PC-3 (cell line): ENCODE results near the gene EMILIN1. TPM values are rescaled to one million over a fixed set of nuclear protein-coding genes. Genes with fewer than 3 reads are reported as not detected.

Source experiments
- ATAC-seq: fragments of 200-7000 bp; cut with Tn5 transposase; 2 replicates; pipeline ENCODE4 v1.9.1; 2020; ENCODE audit warnings: mild to moderate bottlenecking, moderate library complexity
- BruUV-seq: library from RNA; stranded (reverse); fragments of 400-500 nt; replicated peaks from 2 replicates; lab custom pipeline; 2021; lab: Mats Ljungman, UMichigan
- CTCF ChIA-PET: fragments of 300-600 bp; sonication (Branson Sonifier 250); formaldehyde crosslinking; loops from one replicate; lab custom pipeline; 2022; ENCODE audit warnings: antibody characterized with exemption; lab: Charles Lee
- POLR2A ChIA-PET: fragments of 300-600 bp; sonication (Branson Sonifier 250); formaldehyde crosslinking; loops from one replicate; lab custom pipeline; 2022; ENCODE audit warnings: antibody characterized with exemption; ENCODE audit not compliant: unreplicated experiment; lab: Charles Lee
- DNase-seq: peaks from one replicate; pipeline ENCODE4 v3.0.0-alpha.2; 2015
- H2AFZ ChIP-seq: fragments of 300-600 bp; sonication (generic); 2 replicates; pipeline ENCODE4 v1.6.0; 2016; ENCODE audit warnings: antibody characterized with exemption, low read length
- H3F3A ChIP-seq: fragments of 300-600 bp; sonication (generic); one replicate; pipeline ENCODE4 v1.6.0; 2017; ENCODE audit warnings: antibody characterized with exemption, low read length, control low read depth, mild to moderate bottlenecking; ENCODE audit not compliant: unreplicated experiment
- H3K27ac ChIP-seq: fragments of 300-600 bp; sonication (generic); 2 replicates; pipeline ENCODE4 v1.5.1; 2016; ENCODE audit warnings: mild to moderate bottlenecking, low read length
- H3K27me3 ChIP-seq: fragments of 300-600 bp; sonication (generic); 2 replicates; pipeline ENCODE4 v1.6.1; 2016; ENCODE audit warnings: low read length, mixed read lengths
- H3K36me3 ChIP-seq: fragments of 300-600 bp; sonication (generic); 2 replicates; pipeline ENCODE4 v1.6.1; 2016; ENCODE audit warnings: low read depth, mixed run types, low read length, mixed read lengths
- H3K4me1 ChIP-seq: fragments of 300-600 bp; sonication (generic); 2 replicates; pipeline ENCODE4 v1.5.1; 2016; ENCODE audit warnings: low read length; ENCODE audit not compliant: insufficient read depth
- H3K4me2 ChIP-seq: fragments of 300-600 bp; sonication (generic); 2 replicates; pipeline ENCODE4 v1.6.0; 2016; ENCODE audit warnings: low read length
- H3K4me3 ChIP-seq: fragments of 300-600 bp; sonication (generic); 2 replicates; pipeline ENCODE4 v1.5.1; 2016; ENCODE audit warnings: mild to moderate bottlenecking, low read length, mixed read lengths
- H3K79me2 ChIP-seq: fragments of 300-600 bp; sonication (generic); 2 replicates; pipeline ENCODE4 v1.6.1; 2017; ENCODE audit warnings: low read length, mixed read lengths
- H3K9ac ChIP-seq: fragments of 300-600 bp; sonication (generic); 2 replicates; pipeline ENCODE4 v1.6.0; 2016; ENCODE audit warnings: mild to moderate bottlenecking, low read length
- H3K9me2 ChIP-seq: fragments of 300-600 bp; sonication (generic); replicated peaks from 2 replicates; pipeline ENCODE4 v1.6.1; 2016; ENCODE audit warnings: mixed run types, low read length, mixed read lengths
- H3K9me3 ChIP-seq: fragments of 300-600 bp; sonication (generic); 2 replicates; pipeline ENCODE4 v1.6.1; 2016; ENCODE audit warnings: low read length, mixed read lengths
- H4K20me1 ChIP-seq: fragments of 300-600 bp; sonication (generic); 2 replicates; pipeline ENCODE4 v1.6.1; 2016; ENCODE audit warnings: low read length, mixed read lengths
- EZH2 ChIP-seq: fragments of 300-600 bp; sonication (generic); IDR thresholded peaks from one replicate; pipeline ENCODE4 v1.6.1; 2017; ENCODE audit warnings: antibody characterized with exemption, mild to moderate bottlenecking, low read length; ENCODE audit not compliant: unreplicated experiment
- EZH2phosphoT487 ChIP-seq: fragments of 300-600 bp; sonication (generic); IDR thresholded peaks from 2 replicates; pipeline ENCODE4 v1.6.1; 2018; ENCODE audit warnings: mild to moderate bottlenecking, antibody characterized with exemption, low read length, borderline replicate concordance
- intact Hi-C: fragments of 100-400 bp; cut with micrococcal nuclease; formaldehyde crosslinking; loops from 2 replicates; pipeline ENCODE4 v1.9.0; 2023
- total RNA-seq: library from RNA; depleted of rRNA; stranded (reverse); fragments of >200 nt; gene quantifications from 2 replicates; pipeline ENCODE4 v1.2.3, GENCODE V29; 2014; rRNA removed
- TF ChIP-seq, protein P1 (sequence below): fragments of 300-600 bp; sonication (generic); conservative IDR thresholded peaks from 2 replicates; pipeline ENCODE4 v1.5.1; 2017; ENCODE audit warnings: antibody characterized with exemption, low read depth, mild to moderate bottlenecking, low read length

The EMILIN1 gene
- total RNA-seq, 1 experiment from 2014 or later, result 0.69 TPM

DNA sequence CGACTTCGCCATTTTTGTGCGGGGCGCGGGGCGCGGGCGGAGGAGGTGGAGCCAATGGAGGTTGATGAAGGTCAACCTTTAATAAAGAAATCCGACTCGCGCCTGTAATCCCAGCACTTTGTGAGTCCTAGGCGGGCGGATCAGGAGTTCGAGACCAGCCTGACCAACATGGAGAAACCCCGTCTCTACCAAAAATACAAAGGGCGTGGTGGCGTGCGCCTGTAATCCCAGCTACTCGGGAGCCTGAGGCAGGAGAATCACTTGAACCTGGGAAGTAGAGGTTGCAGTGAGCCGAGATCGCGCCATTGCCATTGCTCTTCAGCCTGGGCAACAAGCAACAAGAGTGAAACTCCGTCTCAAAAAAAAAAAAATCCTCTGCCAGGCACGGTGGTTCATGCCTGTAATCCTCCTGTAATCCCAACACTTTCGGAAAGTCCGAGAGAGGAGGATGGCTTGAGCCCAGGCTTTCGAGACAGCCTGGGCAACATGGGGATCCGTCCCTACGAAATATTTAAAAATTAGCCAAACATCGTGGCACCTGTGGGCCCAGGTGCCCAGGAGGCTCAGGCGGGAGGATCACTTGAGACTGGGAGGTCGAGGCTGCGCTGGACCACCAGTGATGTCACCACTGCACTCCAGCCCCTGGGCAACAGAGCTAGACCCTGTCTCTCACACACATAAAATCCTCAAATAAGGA, 56.5 kb downstream of the EMILIN1 start:
- peaks cover 9% of the 10 kb centered on the region; the same call in 1 of the 2 replicates for H4K20me1 ChIP-seq
- TF ChIP-seq, protein P1, sequence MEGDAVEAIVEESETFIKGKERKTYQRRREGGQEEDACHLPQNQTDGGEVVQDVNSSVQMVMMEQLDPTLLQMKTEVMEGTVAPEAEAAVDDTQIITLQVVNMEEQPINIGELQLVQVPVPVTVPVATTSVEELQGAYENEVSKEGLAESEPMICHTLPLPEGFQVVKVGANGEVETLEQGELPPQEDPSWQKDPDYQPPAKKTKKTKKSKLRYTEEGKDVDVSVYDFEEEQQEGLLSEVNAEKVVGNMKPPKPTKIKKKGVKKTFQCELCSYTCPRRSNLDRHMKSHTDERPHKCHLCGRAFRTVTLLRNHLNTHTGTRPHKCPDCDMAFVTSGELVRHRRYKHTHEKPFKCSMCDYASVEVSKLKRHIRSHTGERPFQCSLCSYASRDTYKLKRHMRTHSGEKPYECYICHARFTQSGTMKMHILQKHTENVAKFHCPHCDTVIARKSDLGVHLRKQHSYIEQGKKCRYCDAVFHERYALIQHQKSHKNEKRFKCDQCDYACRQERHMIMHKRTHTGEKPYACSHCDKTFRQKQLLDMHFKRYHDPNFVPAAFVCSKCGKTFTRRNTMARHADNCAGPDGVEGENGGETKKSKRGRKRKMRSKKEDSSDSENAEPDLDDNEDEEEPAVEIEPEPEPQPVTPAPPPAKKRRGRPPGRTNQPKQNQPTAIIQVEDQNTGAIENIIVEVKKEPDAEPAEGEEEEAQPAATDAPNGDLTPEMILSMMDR, result no peak
- no peak for TF ChIP-seq EZH2
- TF ChIP-seq EZH2phosphoT487, result no peak
- ATAC-seq, result no peak
- POLR2A ChIA-PET, result interaction anchor here (0.5 kb wide), 1 partner anchor 113 kb away, joined by 6 read pairs; no protein-coding TSS in a partner anchor
- intact Hi-C loops, result no loop called here
- no peaks in the 10 kb centered on the region for H3K9me2 ChIP-seq
- TSS peak; percentile 46 for BruUV-seq
- H3K27ac ChIP-seq, result no peak overlapping the region
- peak overlapping the region; percentile 97; the same call in 1 of the 2 replicates for H3K4me3 ChIP-seq
- H3K36me3 ChIP-seq, result peaks cover 12% of the 10 kb centered on the region
- no peaks in the 10 kb centered on the region for H3F3A ChIP-seq
- H3K27me3 ChIP-seq, result no peaks in the 10 kb centered on the region
- no peak overlapping the region for H3K9ac ChIP-seq
- peak overlapping the region; percentile 79 for H2AFZ ChIP-seq
- DNase-seq, result no peak
- no peaks in the 10 kb centered on the region for H3K9me3 ChIP-seq
- H3K4me2 ChIP-seq, result peak overlapping the region; percentile 94
- CTCF ChIA-PET, result interaction anchor here (0.5 kb wide), 1 partner anchor 145 kb away, joined by 8 read pairs; no protein-coding TSS in a partner anchor
- H3K79me2 ChIP-seq, result peaks cover 22% of the 10 kb centered on the region
- peaks cover 9% of the 10 kb centered on the region for H3K4me1 ChIP-seq

DNA sequence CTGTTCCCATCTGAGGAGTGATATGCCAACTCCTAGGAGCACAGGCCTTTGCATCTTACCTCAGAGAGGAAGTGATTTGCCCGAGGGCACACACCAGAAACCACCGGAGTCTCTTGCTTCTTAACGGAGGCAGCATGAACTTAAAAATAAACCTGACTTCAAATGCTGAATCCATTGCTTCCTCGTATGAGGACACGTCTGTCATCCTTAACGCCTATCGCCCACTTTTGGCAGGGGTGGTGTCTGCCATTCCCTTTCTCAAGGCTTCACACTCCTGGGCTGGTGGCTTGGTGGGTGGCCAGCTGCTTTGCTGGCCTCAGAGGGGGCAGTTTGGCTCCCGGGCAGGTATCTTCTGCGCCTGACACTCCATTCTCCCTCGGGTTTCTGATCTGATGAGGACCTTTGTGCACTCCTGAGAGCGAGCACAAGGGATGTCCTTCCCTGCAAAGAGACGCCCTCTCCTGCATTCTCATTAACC, 57.1 kb downstream of the EMILIN1 start:
- H3F3A ChIP-seq, result no peaks in the 10 kb centered on the region
- peaks cover 12% of the 10 kb centered on the region for H3K36me3 ChIP-seq
- H3K9me3 ChIP-seq, result no peaks in the 10 kb centered on the region
- H3K27ac ChIP-seq, result no peak overlapping the region
- DNase-seq, result no peak
- H4K20me1 ChIP-seq, result peaks cover 9% of the 10 kb centered on the region; the same call in 1 of the 2 replicates
- intact Hi-C loops, result no loop called here
- no peak overlapping the region for H3K4me3 ChIP-seq
- H3K79me2 ChIP-seq, result peaks cover 22% of the 10 kb centered on the region
- no peak overlapping the region for H3K4me2 ChIP-seq
- ATAC-seq, result no peak
- TF ChIP-seq EZH2 (no peak), EZH2phosphoT487 (no peak)
- TF ChIP-seq, protein P1, result no peak
- no peaks in the 10 kb centered on the region for H3K9me2 ChIP-seq
- H2AFZ ChIP-seq, result 0 out of 2 replicates have a peak overlapping the region, but pooled peaks have one; percentile 79
- H3K27me3 ChIP-seq, result no peaks in the 10 kb centered on the region
- peaks cover 9% of the 10 kb centered on the region for H3K4me1 ChIP-seq
- H3K9ac ChIP-seq, result no peak overlapping the region
- no TSS peak for BruUV-seq
- POLR2A ChIA-PET, result no interaction called here
- CTCF ChIA-PET, result no interaction called here

Other genes starting within 250 kb of the EMILIN1 start
- not detected in 2 replicates for gene DPYSL5, start 230.5 kb upstream of the EMILIN1 start, total RNA-seq
- gene MAPRE3, start 108.0 kb upstream of the EMILIN1 start, total RNA-seq, result 11.9 and 15.6 TPM in 2 replicates
- 43.0 and 56.1 TPM in 2 replicates for gene TMEM214, start 45.6 kb upstream of the EMILIN1 start, total RNA-seq
- gene AGBL5, start 26.9 kb upstream of the EMILIN1 start, total RNA-seq, result 14.1 and 19.2 TPM in 2 replicates
- 244 and 258 TPM in 2 replicates for gene OST4, start 7.0 kb upstream of the EMILIN1 start, total RNA-seq
- gene KHK, start 8.2 kb downstream of the EMILIN1 start, total RNA-seq, result 10.6 and 11.0 TPM in 2 replicates
- 18.7 and 22.6 TPM in 2 replicates for gene CGREF1, start 40.5 kb downstream of the EMILIN1 start, total RNA-seq
- 0.36 TPM in 1 of 2 replicates, not detected in the other for gene ABHD1, start 45.2 kb downstream of the EMILIN1 start, total RNA-seq
- gene PREB, start 56.0 kb downstream of the EMILIN1 start, total RNA-seq, result 85.6 and 103 TPM in 2 replicates
- not detected in 2 replicates for gene PRR30, start 60.8 kb downstream of the EMILIN1 start, total RNA-seq
- not detected in 2 replicates for gene TCF23, start 70.4 kb downstream of the EMILIN1 start, total RNA-seq
- 111 and 130 TPM in 2 replicates for gene ATRAID, start 133.4 kb downstream of the EMILIN1 start, total RNA-seq
- gene SLC5A6, start 133.7 kb downstream of the EMILIN1 start, total RNA-seq, result 46.0 and 48.1 TPM in 2 replicates
- gene CAD, start 138.8 kb downstream of the EMILIN1 start, total RNA-seq, result 85.9 and 121 TPM in 2 replicates
- gene SLC30A3, start 184.4 kb downstream of the EMILIN1 start, total RNA-seq, result 0.36 TPM in 1 of 2 replicates, not detected in the other
- gene DNAJC5G, start 196.8 kb downstream of the EMILIN1 start, total RNA-seq, result not detected in 2 replicates
- gene TRIM54, start 203.8 kb downstream of the EMILIN1 start, total RNA-seq, result 0.51 and 1.6 TPM in 2 replicates
- 0.52 and 3.6 TPM in 2 replicates for gene UCN, start 229.8 kb downstream of the EMILIN1 start, total RNA-seq
- 41.8 and 59.2 TPM in 2 replicates for gene MPV17, start 244.5 kb downstream of the EMILIN1 start, total RNA-seq